Mesendoderm (in vitro differentiated cells): ENCODE measurements around the gene KCNN1. TPM values are rescaled to one million over a fixed set of nuclear protein-coding genes. Genes with fewer than 3 reads are reported as not detected.

Source experiments
- DNase-seq: peaks from one replicate; pipeline ENCODE4 v3.0.0; 2013
- H2AK5ac ChIP-seq: 2 replicates; pipeline ENCODE4 v1.6.1; 2013; ENCODE audit warnings: low read length, inconsistent platforms
- H2BK120ac ChIP-seq: 2 replicates; pipeline ENCODE4 v1.6.1; 2013; ENCODE audit warnings: low read depth, mild to moderate bottlenecking, low read length, moderate library complexity, mixed read lengths
- H2BK15ac ChIP-seq: replicated peaks from 2 replicates; pipeline ENCODE4 v1.6.1; 2013; ENCODE audit warnings: low read depth, mild to moderate bottlenecking, moderate library complexity
- H2BK5ac ChIP-seq: 2 replicates; pipeline ENCODE4 v1.6.1; 2013; ENCODE audit warnings: low read length, inconsistent platforms
- H3K18ac ChIP-seq: 2 replicates; pipeline ENCODE4 v1.6.1; 2013; ENCODE audit warnings: mild to moderate bottlenecking, low read length, mixed read lengths
- H3K23ac ChIP-seq: one replicate; pipeline ENCODE4 v1.6.1; 2013; ENCODE audit warnings: low read length
- H3K27ac ChIP-seq: 2 replicates; pipeline ENCODE4 v1.5.1; 2013; ENCODE audit warnings: low read depth, mild to moderate bottlenecking, inconsistent platforms, low read length, moderate library complexity
- H3K27me3 ChIP-seq: 2 replicates; pipeline ENCODE4 v1.6.1; 2013; ENCODE audit warnings: low read length, control low read depth, mild to moderate bottlenecking, inconsistent platforms; ENCODE audit not compliant: insufficient read depth, poor library complexity
- H3K36me3 ChIP-seq: 2 replicates; pipeline ENCODE4 v1.6.1; 2013; ENCODE audit warnings: low read length, inconsistent platforms; ENCODE audit not compliant: control insufficient read depth, insufficient read depth
- H3K4ac ChIP-seq: one replicate; pipeline ENCODE4 v1.6.1; 2013; ENCODE audit warnings: low read depth, mild to moderate bottlenecking, low read length, moderate library complexity
- H3K4me1 ChIP-seq: 2 replicates; pipeline ENCODE4 v1.6.1; 2013; ENCODE audit warnings: low read depth, low read length, inconsistent platforms; ENCODE audit not compliant: control insufficient read depth
- H3K4me2 ChIP-seq: 2 replicates; pipeline ENCODE4 v1.6.1; 2013; ENCODE audit warnings: low read length
- H3K4me3 ChIP-seq: 2 replicates; pipeline ENCODE4 v1.5.1; 2013; ENCODE audit warnings: mild to moderate bottlenecking, low read length
- H3K56ac ChIP-seq: one replicate; pipeline ENCODE4 v1.6.1; 2013; ENCODE audit warnings: low read length
- H3K79me1 ChIP-seq: 2 replicates; pipeline ENCODE4 v1.6.1; 2013; ENCODE audit warnings: low read length, inconsistent platforms
- H3K79me2 ChIP-seq: 2 replicates; pipeline ENCODE4 v1.6.1; 2013; ENCODE audit warnings: mild to moderate bottlenecking, low read length; ENCODE audit not compliant: control insufficient read depth, insufficient read depth
- H3K9ac ChIP-seq: 2 replicates; pipeline ENCODE4 v1.6.1; 2013; ENCODE audit warnings: low read length, inconsistent platforms
- H4K5ac ChIP-seq: one replicate; pipeline ENCODE4 v1.6.1; 2013; ENCODE audit warnings: low read length
- H4K8ac ChIP-seq: one replicate; pipeline ENCODE4 v1.6.1; 2013; ENCODE audit warnings: low read depth, mild to moderate bottlenecking, control low read depth, low read length, moderate library complexity
- WGBS: extraction: QIAGEN DNeasy Blood & Tissue Kit; methylation state at CpG from one replicate; pipeline ENCODE4 v1.1.7; 2013; ENCODE audit warnings: low lambda C conversion rate, missing lambda C conversion rate; ENCODE audit not compliant: insufficient coverage; ENCODE audit errors: extremely low coverage; 5-methylcytosine and 5-hydroxymethylcytosine counted together
- small RNA-seq: library from polyadenylated mRNA; stranded (forward); fragments of <200 nt; extraction: miRNeasy Mini kit (QIAGEN cat#:217004); gene quantifications from one replicate; pipeline ENCODE3, GENCODE V24; 2013; ENCODE audit not compliant: insufficient read depth

KCNN1 gene

GRCh38 chr19:18046059-18046718 is 79.3 kb downstream of the KCNN1 start:
- no peak overlapping the region for H4K5ac ChIP-seq
- H2BK15ac ChIP-seq = no peak overlapping the region
- H3K23ac ChIP-seq = no peak overlapping the region
- H3K79me2 ChIP-seq = no peaks in the 10 kb centered on the region
- H3K56ac ChIP-seq = no peak overlapping the region
- no peaks in the 10 kb centered on the region for H3K27me3 ChIP-seq
- no peak overlapping the region for H3K4ac ChIP-seq
- H3K4me2 ChIP-seq = no peak overlapping the region
- H3K27ac ChIP-seq = no peak overlapping the region
- no peaks in the 10 kb centered on the region for H3K79me1 ChIP-seq
- H3K18ac ChIP-seq = no peak overlapping the region
- peak; percentile 18 for DNase-seq
- H2AK5ac ChIP-seq = no peak overlapping the region
- no peak overlapping the region for H3K9ac ChIP-seq
- H3K4me1 ChIP-seq = no peaks in the 10 kb centered on the region
- H2BK5ac ChIP-seq = no peak overlapping the region
- no CpG with 5 or more reads among the region's 14 CpGs for WGBS
- no peak overlapping the region for H2BK120ac ChIP-seq
- H3K36me3 ChIP-seq = no peaks in the 10 kb centered on the region
- no peak overlapping the region for H3K4me3 ChIP-seq
- no peak overlapping the region for H4K8ac ChIP-seq

GRCh38 chr19:18049385-18049784 is 82.5 kb downstream of the KCNN1 start:
- Histone ChIP-seq H3K79me2 (no peaks in the 10 kb centered on the region), H3K27me3 (no peaks in the 10 kb centered on the region), H4K5ac (no peak overlapping the region), H3K4me1 (no peaks in the 10 kb centered on the region), H3K23ac (no peak overlapping the region), H3K18ac (no peak overlapping the region), H3K9ac (no peak overlapping the region), H2BK15ac (no peak overlapping the region), H3K36me3 (no peaks in the 10 kb centered on the region), H2AK5ac (no peak overlapping the region), H2BK120ac (no peak overlapping the region), H3K4me2 (no peak overlapping the region), H3K4me3 (no peak overlapping the region), H4K8ac (no peak overlapping the region), H3K79me1 (no peaks in the 10 kb centered on the region), H3K4ac (no peak overlapping the region), H2BK5ac (no peak overlapping the region), H3K27ac (no peak overlapping the region), H3K56ac (no peak overlapping the region)
- no peak for DNase-seq
- WGBS = no CpG with 5 or more reads among the region's 10 CpGs

Small RNAs within 50 kb of the gene (small RNA-seq; reads per million reads assigned to genes)
- not detected for gene RNA5SP468
